PC-9 (cell line): Measurements from ENCODE around the gene BDH1. TPM values are rescaled to one million over a fixed set of nuclear protein-coding genes. Genes with fewer than 3 reads are reported as not detected.

ENCODE experiments used
- BruUV-seq: library from RNA; stranded (reverse); fragments of 400-500 nt; replicated peaks from 2 replicates; lab custom pipeline; 2021; lab: Mats Ljungman, UMichigan
- CTCF ChIA-PET: fragments of 300-600 bp; sonication (Branson Sonifier 250); formaldehyde crosslinking; loops from one replicate; lab custom pipeline; 2022; ENCODE audit warnings: antibody characterized with exemption; lab: Charles Lee
- POLR2A ChIA-PET: fragments of 300-600 bp; sonication (Branson Sonifier 250); formaldehyde crosslinking; loops from one replicate; lab custom pipeline; 2022; ENCODE audit warnings: antibody characterized with exemption; ENCODE audit not compliant: unreplicated experiment; lab: Charles Lee
- DNase-seq, 2 experiments: peaks; one replicate each; pipeline versions ENCODE4 v3.0.0 to v3.0.0-alpha.2; 2015 to 2022; ENCODE audit warnings: mixed read lengths in 1 of 2
- H2AFZ ChIP-seq: fragments of 200-600 bp; sonication (generic); 2 replicates; pipeline ENCODE4 v1.8.1; 2017; ENCODE audit warnings: antibody characterized with exemption
- H3F3A ChIP-seq: fragments of 200-600 bp; sonication (generic); 2 replicates; pipeline ENCODE4 v1.8.1; 2017; ENCODE audit warnings: antibody characterized with exemption, mild to moderate bottlenecking, low read depth; ENCODE audit not compliant: insufficient read depth
- H3K27ac ChIP-seq: fragments of 200-600 bp; sonication (generic); 2 replicates; pipeline ENCODE4 v1.6.1; 2016; ENCODE audit warnings: mixed run types
- H3K27me3 ChIP-seq: fragments of 200-600 bp; sonication (generic); 2 replicates; pipeline ENCODE4 v1.6.1; 2016; ENCODE audit warnings: low read depth, mixed run types; ENCODE audit not compliant: insufficient read depth
- H3K36me3 ChIP-seq: fragments of 200-600 bp; sonication (generic); 2 replicates; pipeline ENCODE4 v1.6.1; 2016; ENCODE audit warnings: low read depth, mixed run types
- H3K4me1 ChIP-seq: fragments of 200-600 bp; sonication (generic); replicated peaks from 2 replicates; pipeline ENCODE4 v1.6.1; 2016; ENCODE audit warnings: mixed run types; ENCODE audit not compliant: insufficient read depth
- H3K4me2 ChIP-seq: fragments of 200-600 bp; sonication (generic); 2 replicates; pipeline ENCODE4 v1.6.1; 2017; ENCODE audit warnings: mixed run types
- H3K4me3 ChIP-seq: fragments of 200-600 bp; sonication (generic); 2 replicates; pipeline ENCODE4 v1.6.1; 2016; ENCODE audit warnings: mixed run types
- H3K79me2 ChIP-seq: fragments of 200-600 bp; sonication (generic); 2 replicates; pipeline ENCODE4 v1.6.1; 2017; ENCODE audit warnings: low read depth, mixed run types
- H3K9me2 ChIP-seq: fragments of 200-600 bp; sonication (generic); 2 replicates; pipeline ENCODE4 v1.8.1; 2017; ENCODE audit warnings: mild to moderate bottlenecking; ENCODE audit not compliant: insufficient read depth
- H3K9me3 ChIP-seq: fragments of 200-600 bp; sonication (generic); 2 replicates; pipeline ENCODE4 v1.8.1; 2016; ENCODE audit warnings: low read depth; ENCODE audit not compliant: insufficient read depth
- H4K20me1 ChIP-seq: fragments of 200-600 bp; sonication (generic); 2 replicates; pipeline ENCODE4 v1.8.1; 2017; ENCODE audit not compliant: insufficient read depth
- EZH2 ChIP-seq: fragments of 200-600 bp; sonication (generic); IDR thresholded peaks from 2 replicates; pipeline ENCODE4 v1.8.0; 2017; ENCODE audit warnings: antibody characterized with exemption, low read depth
- intact Hi-C: fragments of 100-400 bp; cut with micrococcal nuclease; formaldehyde crosslinking; loops from one replicate; pipeline ENCODE4 v1.10.0; 2022; ENCODE audit not compliant: unreplicated experiment
- total RNA-seq: library from RNA; stranded (reverse); gene quantifications from 2 replicates; pipeline ENCODE4 v1.2.3, GENCODE V29; 2021
- TF ChIP-seq, protein P1 (sequence below): fragments of 200-600 bp; sonication (generic); conservative IDR thresholded peaks from 2 replicates; pipeline ENCODE4 v1.6.1; 2017; ENCODE audit warnings: mixed run types, antibody characterized with exemption, mild to moderate bottlenecking, moderate library complexity

The BDH1 gene
- total RNA-seq, 1 experiment from 2014 or later: 55.1 TPM

DNA sequence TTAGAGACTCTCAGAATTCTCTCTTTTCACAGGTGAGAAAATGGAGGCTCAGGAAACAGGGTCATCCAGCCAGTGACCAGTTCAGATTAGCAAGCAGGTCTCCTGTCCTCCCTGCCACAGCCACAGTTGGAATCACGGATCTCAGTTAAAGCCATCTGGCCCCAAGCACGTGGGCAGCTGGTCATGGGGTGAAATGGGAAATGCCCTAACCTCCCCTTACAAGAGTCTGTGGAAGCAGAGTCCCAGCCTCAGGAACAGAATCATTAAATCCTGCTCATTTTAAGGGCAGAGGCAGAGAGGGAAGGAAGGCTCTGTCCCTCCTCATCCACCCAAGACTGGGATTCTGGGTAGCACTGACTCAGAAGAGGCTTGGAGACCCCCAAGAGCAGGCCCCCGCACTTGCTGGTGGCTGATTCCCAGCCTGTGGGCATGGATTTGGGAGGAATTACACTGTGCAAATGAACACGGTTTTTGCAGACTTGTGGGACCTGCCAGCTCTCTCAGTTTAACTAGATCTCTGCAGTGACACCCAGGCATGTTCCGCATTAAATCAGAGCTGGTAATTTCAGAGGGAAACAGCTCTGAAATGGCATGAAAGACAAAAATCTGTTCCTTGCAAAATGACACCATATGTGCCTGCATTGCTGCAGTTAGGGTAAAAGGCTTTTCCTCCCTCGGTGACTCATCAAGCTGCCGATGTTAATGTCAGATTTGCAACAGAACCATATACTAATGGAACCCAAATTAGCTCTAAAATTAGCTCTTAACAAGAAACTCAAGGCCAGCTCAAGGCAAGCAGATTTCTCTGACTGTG lies 89.0 kb downstream of the BDH1 start:
- Histone ChIP-seq H4K20me1 (no peaks in the 10 kb centered on the region), H3K79me2 (no peaks in the 10 kb centered on the region), H3K9me2 (no peaks in the 10 kb centered on the region), H2AFZ (peak overlapping the region; percentile 70), H3F3A (peaks cover 46% of the 10 kb centered on the region), H3K4me3 (peak overlapping the region; percentile 29; the same call in 1 of the 2 replicates), H3K27ac (peak overlapping the region; percentile 52), H3K4me2 (peak overlapping the region; percentile 69), H3K27me3 (no peaks in the 10 kb centered on the region), H3K36me3 (no peaks in the 10 kb centered on the region), H3K9me3 (no peaks in the 10 kb centered on the region), H3K4me1 (peaks cover 52% of the 10 kb centered on the region)
- BruUV-seq: no TSS peak
- DNase-seq: peak; percentile 41 to 58
- no peak for TF ChIP-seq EZH2
- TF ChIP-seq, protein P1, sequence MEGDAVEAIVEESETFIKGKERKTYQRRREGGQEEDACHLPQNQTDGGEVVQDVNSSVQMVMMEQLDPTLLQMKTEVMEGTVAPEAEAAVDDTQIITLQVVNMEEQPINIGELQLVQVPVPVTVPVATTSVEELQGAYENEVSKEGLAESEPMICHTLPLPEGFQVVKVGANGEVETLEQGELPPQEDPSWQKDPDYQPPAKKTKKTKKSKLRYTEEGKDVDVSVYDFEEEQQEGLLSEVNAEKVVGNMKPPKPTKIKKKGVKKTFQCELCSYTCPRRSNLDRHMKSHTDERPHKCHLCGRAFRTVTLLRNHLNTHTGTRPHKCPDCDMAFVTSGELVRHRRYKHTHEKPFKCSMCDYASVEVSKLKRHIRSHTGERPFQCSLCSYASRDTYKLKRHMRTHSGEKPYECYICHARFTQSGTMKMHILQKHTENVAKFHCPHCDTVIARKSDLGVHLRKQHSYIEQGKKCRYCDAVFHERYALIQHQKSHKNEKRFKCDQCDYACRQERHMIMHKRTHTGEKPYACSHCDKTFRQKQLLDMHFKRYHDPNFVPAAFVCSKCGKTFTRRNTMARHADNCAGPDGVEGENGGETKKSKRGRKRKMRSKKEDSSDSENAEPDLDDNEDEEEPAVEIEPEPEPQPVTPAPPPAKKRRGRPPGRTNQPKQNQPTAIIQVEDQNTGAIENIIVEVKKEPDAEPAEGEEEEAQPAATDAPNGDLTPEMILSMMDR: no peak
- CTCF ChIA-PET: interaction anchor here (1.0 to 2.2 kb wide), 3 partner anchors 20 to 35 kb away, joined by 4 to 7 read pairs (median 5); no protein-coding TSS in a partner anchor
- intact Hi-C loops: loop anchor here (2.0 kb wide), 1 partner anchor 36 kb away; no protein-coding TSS in a partner anchor
- POLR2A ChIA-PET: interaction anchor here (0.6 to 1.5 kb wide), 4 partner anchors 20 to 209 kb away, joined by 4 to 14 read pairs (median 5); no protein-coding TSS in a partner anchor

DNA sequence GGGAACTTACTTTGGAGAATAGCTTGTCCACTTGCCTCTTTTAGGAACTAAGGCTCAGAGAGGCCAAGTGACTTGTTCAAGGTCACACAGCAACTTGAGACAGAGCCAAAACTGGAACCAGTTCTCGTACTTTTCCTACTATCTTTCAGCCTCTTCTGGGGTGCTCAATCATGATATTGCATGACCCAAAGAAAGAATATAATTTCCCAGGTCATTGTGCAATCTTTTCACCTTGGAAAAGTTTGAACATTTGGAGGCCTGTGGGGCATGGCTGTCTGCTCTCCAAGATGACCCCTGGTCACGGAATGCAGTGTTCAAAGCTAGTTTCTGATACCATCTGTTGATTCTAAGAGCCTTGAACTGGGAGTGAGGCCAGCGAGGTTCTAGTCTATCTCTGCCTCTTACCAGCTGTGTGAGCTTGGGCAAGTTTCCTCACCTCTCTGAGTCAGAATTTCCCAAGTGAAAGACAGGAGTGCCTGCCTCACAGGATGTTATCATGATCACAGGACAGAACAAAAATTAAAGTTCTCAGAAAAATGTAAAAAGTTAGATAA lies 89.7 kb downstream of the BDH1 start:
- no peaks in the 10 kb centered on the region for H3K9me2 ChIP-seq
- intact Hi-C loops: loop anchor here (2.0 kb wide), 1 partner anchor 37 kb away; no protein-coding TSS in a partner anchor
- peaks cover 52% of the 10 kb centered on the region for H3K4me1 ChIP-seq
- H3K9me3 ChIP-seq: no peaks in the 10 kb centered on the region
- H3K27ac ChIP-seq: peak overlapping the region; percentile 52
- peak overlapping the region; percentile 69 for H3K4me2 ChIP-seq
- no peaks in the 10 kb centered on the region for H3K36me3 ChIP-seq
- no peak overlapping the region for H3K4me3 ChIP-seq
- H3F3A ChIP-seq: peaks cover 46% of the 10 kb centered on the region
- H4K20me1 ChIP-seq: no peaks in the 10 kb centered on the region
- ChIA-PET CTCF (interaction anchor here (1.2 to 2.2 kb wide), 2 partner anchors 21 to 36 kb away, joined by 4 to 7 read pairs; no protein-coding TSS in a partner anchor), POLR2A (interaction anchor here (0.5 to 0.6 kb wide), 2 partner anchors 21 to 44 kb away, joined by 3 to 4 read pairs; no protein-coding TSS in a partner anchor)
- H2AFZ ChIP-seq: peak overlapping the region; percentile 70
- H3K79me2 ChIP-seq: no peaks in the 10 kb centered on the region
- TF ChIP-seq, protein P1: no peak
- no peak for TF ChIP-seq EZH2
- BruUV-seq: no TSS peak
- H3K27me3 ChIP-seq: no peaks in the 10 kb centered on the region
- peak; percentile 23 to 81 for DNase-seq
